Mesendoderm (in vitro differentiated cells): ENCODE data around the gene SCP2. TPM values are rescaled to one million over a fixed set of nuclear protein-coding genes. Genes with fewer than 3 reads are reported as not detected.

Experiments used
- DNase-seq: peaks from one replicate; pipeline ENCODE4 v3.0.0; 2013
- H2AK5ac ChIP-seq: 2 replicates; pipeline ENCODE4 v1.6.1; 2013; ENCODE audit warnings: low read length, inconsistent platforms
- H2BK120ac ChIP-seq: 2 replicates; pipeline ENCODE4 v1.6.1; 2013; ENCODE audit warnings: low read depth, mild to moderate bottlenecking, low read length, moderate library complexity, mixed read lengths
- H2BK15ac ChIP-seq: replicated peaks from 2 replicates; pipeline ENCODE4 v1.6.1; 2013; ENCODE audit warnings: low read depth, mild to moderate bottlenecking, moderate library complexity
- H2BK5ac ChIP-seq: 2 replicates; pipeline ENCODE4 v1.6.1; 2013; ENCODE audit warnings: low read length, inconsistent platforms
- H3K18ac ChIP-seq: 2 replicates; pipeline ENCODE4 v1.6.1; 2013; ENCODE audit warnings: mild to moderate bottlenecking, low read length, mixed read lengths
- H3K23ac ChIP-seq: one replicate; pipeline ENCODE4 v1.6.1; 2013; ENCODE audit warnings: low read length
- H3K27ac ChIP-seq: 2 replicates; pipeline ENCODE4 v1.5.1; 2013; ENCODE audit warnings: low read depth, mild to moderate bottlenecking, inconsistent platforms, low read length, moderate library complexity
- H3K27me3 ChIP-seq: 2 replicates; pipeline ENCODE4 v1.6.1; 2013; ENCODE audit warnings: low read length, control low read depth, mild to moderate bottlenecking, inconsistent platforms; ENCODE audit not compliant: insufficient read depth, poor library complexity
- H3K36me3 ChIP-seq: 2 replicates; pipeline ENCODE4 v1.6.1; 2013; ENCODE audit warnings: low read length, inconsistent platforms; ENCODE audit not compliant: control insufficient read depth, insufficient read depth
- H3K4ac ChIP-seq: one replicate; pipeline ENCODE4 v1.6.1; 2013; ENCODE audit warnings: low read depth, mild to moderate bottlenecking, low read length, moderate library complexity
- H3K4me1 ChIP-seq: 2 replicates; pipeline ENCODE4 v1.6.1; 2013; ENCODE audit warnings: low read depth, low read length, inconsistent platforms; ENCODE audit not compliant: control insufficient read depth
- H3K4me2 ChIP-seq: 2 replicates; pipeline ENCODE4 v1.6.1; 2013; ENCODE audit warnings: low read length
- H3K4me3 ChIP-seq: 2 replicates; pipeline ENCODE4 v1.5.1; 2013; ENCODE audit warnings: mild to moderate bottlenecking, low read length
- H3K56ac ChIP-seq: one replicate; pipeline ENCODE4 v1.6.1; 2013; ENCODE audit warnings: low read length
- H3K79me1 ChIP-seq: 2 replicates; pipeline ENCODE4 v1.6.1; 2013; ENCODE audit warnings: low read length, inconsistent platforms
- H3K79me2 ChIP-seq: 2 replicates; pipeline ENCODE4 v1.6.1; 2013; ENCODE audit warnings: mild to moderate bottlenecking, low read length; ENCODE audit not compliant: control insufficient read depth, insufficient read depth
- H3K9ac ChIP-seq: 2 replicates; pipeline ENCODE4 v1.6.1; 2013; ENCODE audit warnings: low read length, inconsistent platforms
- H4K5ac ChIP-seq: one replicate; pipeline ENCODE4 v1.6.1; 2013; ENCODE audit warnings: low read length
- H4K8ac ChIP-seq: one replicate; pipeline ENCODE4 v1.6.1; 2013; ENCODE audit warnings: low read depth, mild to moderate bottlenecking, control low read depth, low read length, moderate library complexity
- WGBS: extraction: QIAGEN DNeasy Blood & Tissue Kit; methylation state at CpG from one replicate; pipeline ENCODE4 v1.1.7; 2013; ENCODE audit warnings: low lambda C conversion rate, missing lambda C conversion rate; ENCODE audit not compliant: insufficient coverage; ENCODE audit errors: extremely low coverage; 5-methylcytosine and 5-hydroxymethylcytosine counted together
- small RNA-seq: library from polyadenylated mRNA; stranded (forward); fragments of <200 nt; extraction: miRNeasy Mini kit (QIAGEN cat#:217004); gene quantifications from one replicate; pipeline ENCODE3, GENCODE V24; 2013; ENCODE audit not compliant: insufficient read depth

Gene SCP2

DNA sequence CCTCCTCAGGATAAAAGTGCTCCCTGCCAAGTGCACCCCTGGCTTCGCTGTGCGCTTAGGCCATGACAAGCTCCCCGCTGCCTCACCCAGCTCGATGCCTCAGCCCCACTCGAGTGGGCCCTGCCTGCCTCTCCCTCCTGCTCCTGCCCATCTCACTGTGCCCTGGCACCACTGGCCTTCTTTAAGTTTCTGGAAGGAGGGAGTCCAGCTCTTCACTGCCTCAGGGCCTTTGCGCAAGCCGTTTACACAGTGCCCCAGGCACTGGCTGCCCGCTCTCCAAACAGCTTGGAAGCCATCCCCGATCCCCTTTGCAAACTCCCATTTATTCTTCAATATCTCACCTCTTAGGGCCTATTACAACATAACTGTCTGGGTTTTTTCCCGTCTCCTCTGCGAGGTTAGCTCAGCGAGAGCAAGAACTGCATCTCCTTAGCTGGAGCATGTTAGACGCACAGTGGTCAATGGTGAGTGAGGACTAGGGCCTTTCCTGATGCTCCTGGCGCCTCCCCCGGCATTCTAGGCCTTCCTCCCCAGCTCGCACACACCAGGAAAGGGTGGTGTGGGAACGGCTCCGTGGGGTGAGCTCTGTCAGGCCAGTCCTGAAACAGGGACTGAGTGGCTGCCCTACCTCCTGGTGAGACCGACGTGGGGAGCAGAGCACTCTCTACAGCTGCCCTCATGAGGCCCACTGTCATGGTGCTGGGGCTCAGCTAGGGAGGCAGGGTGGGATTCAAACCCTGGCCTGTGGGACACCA, 166.9 kb downstream of the SCP2 start:
- Histone ChIP-seq H2BK5ac (no peak overlapping the region), H3K56ac (no peak overlapping the region), H3K4ac (no peak overlapping the region), H3K4me3 (no peak overlapping the region), H3K4me1 (no peaks in the 10 kb centered on the region), H3K9ac (no peak overlapping the region), H3K79me2 (no peaks in the 10 kb centered on the region), H3K27me3 (no peaks in the 10 kb centered on the region), H3K79me1 (no peaks in the 10 kb centered on the region), H3K18ac (no peak overlapping the region), H3K4me2 (no peak overlapping the region), H3K23ac (no peak overlapping the region), H2BK120ac (no peak overlapping the region), H3K36me3 (no peaks in the 10 kb centered on the region), H3K27ac (no peak overlapping the region), H4K8ac (no peak overlapping the region), H2AK5ac (no peak overlapping the region), H2BK15ac (no peak overlapping the region), H4K5ac (no peak overlapping the region)
- no peak for DNase-seq
- no CpG with 5 or more reads among the region's 20 CpGs for WGBS

DNA sequence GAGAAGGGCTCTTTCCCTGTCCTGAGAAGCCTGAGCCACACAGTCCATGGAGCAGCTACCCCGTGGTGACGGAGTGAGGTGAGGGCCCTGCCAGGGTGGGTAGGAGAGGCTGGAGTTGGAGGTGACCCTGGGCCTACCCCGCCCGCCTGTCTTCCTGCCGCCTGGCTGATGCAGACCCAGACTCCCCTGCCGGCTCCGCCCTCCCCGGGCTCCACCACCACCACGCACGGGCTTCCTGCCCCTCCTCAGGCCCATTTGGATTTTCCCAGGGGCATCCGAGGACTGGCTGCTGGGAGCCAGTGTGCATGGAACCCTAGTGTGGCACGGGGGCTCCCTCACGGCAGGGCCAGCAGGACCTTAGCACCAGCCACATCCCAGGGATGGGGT, 167.4 kb downstream of the SCP2 start:
- Histone ChIP-seq H3K79me2 (no peaks in the 10 kb centered on the region), H3K27me3 (no peaks in the 10 kb centered on the region), H3K4ac (no peak overlapping the region), H3K4me1 (no peaks in the 10 kb centered on the region), H3K4me2 (no peak overlapping the region), H3K23ac (no peak overlapping the region), H4K8ac (no peak overlapping the region), H3K9ac (no peak overlapping the region), H2AK5ac (no peak overlapping the region), H3K18ac (no peak overlapping the region), H3K36me3 (no peaks in the 10 kb centered on the region), H3K56ac (no peak overlapping the region), H4K5ac (no peak overlapping the region), H2BK5ac (no peak overlapping the region), H3K4me3 (no peak overlapping the region), H2BK120ac (no peak overlapping the region), H3K27ac (no peak overlapping the region), H3K79me1 (no peaks in the 10 kb centered on the region), H2BK15ac (no peak overlapping the region)
- no peak for DNase-seq
- no CpG with 5 or more reads among the region's 13 CpGs for WGBS

Small RNA genes within 50 kb of the gene (small RNA-seq; reads per million reads assigned to genes)
- gene AC099677.1 (not detected), gene AC099677.2 (not detected), gene HIGD1AP11 (not detected), gene MIR1273F (not detected), gene MIR1273G (not detected), gene MIR5095 (not detected)
